ENCODE measurements around the gene SYNE2. TPM values are rescaled to one million over a fixed set of nuclear protein-coding genes. Genes with fewer than 3 reads are reported as not detected.

The SYNE2 gene
- total RNA-seq, 1 donor from 2014 or later, result 28.4 TPM

DNA sequence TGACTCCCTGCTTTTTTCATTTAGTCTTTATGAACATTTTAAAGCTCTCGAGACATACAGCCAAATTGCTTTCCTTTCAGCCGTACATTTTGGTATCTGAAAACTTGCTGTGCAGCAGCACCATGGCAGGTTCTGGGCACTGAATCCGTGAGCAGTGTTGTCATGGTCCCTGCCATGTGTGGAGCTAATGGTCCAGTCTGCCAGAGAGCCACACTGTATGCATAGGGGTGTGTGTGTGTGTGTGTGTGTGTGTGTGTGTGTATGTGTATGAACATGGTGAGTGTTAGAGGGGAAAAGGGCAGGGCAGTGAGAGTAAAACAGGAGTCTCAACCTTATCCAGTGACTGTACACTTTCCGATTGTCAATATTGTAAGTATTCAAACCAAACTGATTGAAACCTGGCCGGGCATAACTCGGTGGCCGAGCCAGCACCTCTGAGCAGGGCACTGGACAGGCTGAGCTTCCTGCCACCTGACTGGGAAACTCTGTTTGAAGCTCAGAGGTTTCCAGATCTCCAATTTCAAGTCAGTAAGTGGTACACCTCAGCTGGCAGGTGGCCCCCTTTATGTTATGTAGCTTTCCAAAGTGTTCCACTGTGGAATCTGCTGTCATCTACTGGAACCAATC lies 331.4 kb downstream of the SYNE2 start:
- TF ChIP-seq, protein P1, sequence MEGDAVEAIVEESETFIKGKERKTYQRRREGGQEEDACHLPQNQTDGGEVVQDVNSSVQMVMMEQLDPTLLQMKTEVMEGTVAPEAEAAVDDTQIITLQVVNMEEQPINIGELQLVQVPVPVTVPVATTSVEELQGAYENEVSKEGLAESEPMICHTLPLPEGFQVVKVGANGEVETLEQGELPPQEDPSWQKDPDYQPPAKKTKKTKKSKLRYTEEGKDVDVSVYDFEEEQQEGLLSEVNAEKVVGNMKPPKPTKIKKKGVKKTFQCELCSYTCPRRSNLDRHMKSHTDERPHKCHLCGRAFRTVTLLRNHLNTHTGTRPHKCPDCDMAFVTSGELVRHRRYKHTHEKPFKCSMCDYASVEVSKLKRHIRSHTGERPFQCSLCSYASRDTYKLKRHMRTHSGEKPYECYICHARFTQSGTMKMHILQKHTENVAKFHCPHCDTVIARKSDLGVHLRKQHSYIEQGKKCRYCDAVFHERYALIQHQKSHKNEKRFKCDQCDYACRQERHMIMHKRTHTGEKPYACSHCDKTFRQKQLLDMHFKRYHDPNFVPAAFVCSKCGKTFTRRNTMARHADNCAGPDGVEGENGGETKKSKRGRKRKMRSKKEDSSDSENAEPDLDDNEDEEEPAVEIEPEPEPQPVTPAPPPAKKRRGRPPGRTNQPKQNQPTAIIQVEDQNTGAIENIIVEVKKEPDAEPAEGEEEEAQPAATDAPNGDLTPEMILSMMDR (IDR thresholded peaks at IDR 0.05), result no peak

DNA sequence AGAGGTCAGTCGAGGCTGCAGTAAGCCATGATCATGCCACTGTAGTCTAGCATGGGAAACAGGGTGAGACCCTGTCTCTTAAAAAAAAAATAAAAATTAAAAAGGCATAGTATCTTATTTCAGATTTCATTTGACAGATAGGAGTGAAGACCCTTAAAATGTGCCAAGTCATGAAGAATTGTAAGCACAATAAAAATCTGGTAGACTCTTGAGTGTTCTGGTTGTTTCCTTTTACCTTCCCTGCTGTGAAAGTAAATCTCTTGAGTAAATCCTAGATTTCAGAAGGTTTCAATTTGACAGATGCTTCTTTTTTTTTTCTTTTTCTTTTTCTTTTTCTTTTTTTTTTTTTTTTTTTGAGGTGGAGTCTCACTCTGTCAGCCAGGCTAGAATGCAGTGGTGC lies 332.4 kb downstream of the SYNE2 start:
- Mint-ChIP-seq H3K4me3 (ENCODE audit: unreplicated experiment) (no peak overlapping the region), H3K27ac (ENCODE audit: unreplicated experiment) (no peak overlapping the region), H3K36me3 (ENCODE audit: unreplicated experiment) (peaks cover 2% of the 10 kb centered on the region), H3K27me3 (ENCODE audit: unreplicated experiment) (no peaks in the 10 kb centered on the region), H3K4me1 (ENCODE audit: unreplicated experiment) (peaks cover 21% of the 10 kb centered on the region), H3K9me3 (ENCODE audit: unreplicated experiment) (no peaks in the 10 kb centered on the region)
- TF ChIP-seq, protein P1 (IDR thresholded peaks at IDR 0.05), result no peak
- DNase-seq (ENCODE audit: extremely low spot score, unreplicated experiment), result no peak

More for the DNA sequence above, 331.4 kb downstream of the SYNE2 start:
- no peak overlapping the region for H3K27ac Mint-ChIP-seq (ENCODE audit: unreplicated experiment)
- H3K36me3 Mint-ChIP-seq (ENCODE audit: unreplicated experiment), result peaks cover 2% of the 10 kb centered on the region
- peaks cover 21% of the 10 kb centered on the region for H3K4me1 Mint-ChIP-seq (ENCODE audit: unreplicated experiment)
- no peak overlapping the region for H3K4me3 Mint-ChIP-seq (ENCODE audit: unreplicated experiment)
- H3K9me3 Mint-ChIP-seq (ENCODE audit: unreplicated experiment), result no peaks in the 10 kb centered on the region
- DNase-seq (ENCODE audit: extremely low spot score, unreplicated experiment), result no peak
- H3K27me3 Mint-ChIP-seq (ENCODE audit: unreplicated experiment), result no peaks in the 10 kb centered on the region

DNA sequence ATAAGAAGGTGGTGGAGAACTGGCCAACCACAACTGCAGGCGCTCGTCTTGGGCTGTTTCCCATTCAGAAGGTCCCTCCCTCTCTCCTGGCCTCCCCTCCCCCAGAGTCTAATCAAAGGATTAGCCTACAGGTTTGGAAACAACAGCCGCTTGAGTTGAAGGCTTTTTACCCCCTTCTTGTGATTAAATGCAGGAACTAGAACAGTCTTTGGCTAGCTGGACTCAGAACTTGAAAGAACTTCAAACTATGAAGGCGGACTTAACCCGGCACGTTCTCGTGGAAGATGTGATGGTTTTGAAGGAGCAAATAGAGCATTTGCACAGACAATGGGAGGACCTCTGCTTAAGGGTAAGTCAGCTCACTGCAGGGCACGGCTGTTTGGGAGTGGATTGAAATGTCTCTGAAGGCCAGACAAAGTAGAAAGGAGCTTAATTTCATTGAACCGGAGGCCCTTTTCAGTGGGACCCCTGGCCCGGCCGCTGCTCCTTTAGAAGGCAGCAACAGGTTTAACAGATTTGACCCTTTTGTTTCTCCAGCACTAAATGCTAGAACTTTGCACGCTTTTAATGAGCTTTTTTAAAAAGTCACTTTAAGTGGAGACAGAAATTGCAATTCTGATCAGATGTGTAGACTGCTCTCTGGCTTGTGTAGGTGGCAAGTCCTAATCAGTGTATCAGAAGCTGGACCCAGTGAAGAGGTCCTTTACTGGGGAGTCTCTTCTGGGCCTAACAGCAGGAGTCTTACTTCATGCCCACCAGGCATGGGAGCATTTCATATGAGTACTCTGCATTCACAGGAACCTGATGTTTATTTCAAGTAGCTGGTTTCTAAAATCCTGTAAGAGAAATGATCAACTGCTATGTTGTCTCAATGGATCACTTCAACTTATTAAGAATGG lies 333.7 kb downstream of the SYNE2 start:
- Mint-ChIP-seq H3K4me3 (ENCODE audit: unreplicated experiment) (no peak overlapping the region), H3K27me3 (ENCODE audit: unreplicated experiment) (no peaks in the 10 kb centered on the region), H3K4me1 (ENCODE audit: unreplicated experiment) (peaks cover 23% of the 10 kb centered on the region), H3K9me3 (ENCODE audit: unreplicated experiment) (peaks cover 3% of the 10 kb centered on the region), H3K36me3 (ENCODE audit: unreplicated experiment) (peaks cover 6% of the 10 kb centered on the region), H3K27ac (ENCODE audit: unreplicated experiment) (no peak overlapping the region)
- TF ChIP-seq, protein P1 (IDR thresholded peaks at IDR 0.05), result no peak
- no peak for DNase-seq (ENCODE audit: extremely low spot score, unreplicated experiment)

DNA sequence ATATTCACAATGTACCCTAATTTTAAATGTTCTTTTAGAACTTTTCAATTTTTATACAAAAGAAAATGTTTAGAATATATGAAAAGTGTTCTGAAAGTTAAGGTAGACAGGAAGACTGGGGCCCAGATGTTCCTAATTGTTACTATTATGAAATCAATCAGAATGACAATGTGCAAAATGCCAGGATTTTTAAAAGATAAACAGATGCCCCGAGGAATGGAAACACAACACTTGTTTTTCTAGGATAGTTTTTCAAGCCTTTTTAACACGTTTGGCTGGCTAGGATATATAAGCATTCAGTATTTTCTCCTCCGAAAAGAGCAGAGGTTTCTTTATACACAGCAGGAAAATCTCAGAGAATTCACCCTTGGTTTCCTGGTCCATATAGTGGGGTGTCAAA lies 334.5 kb downstream of the SYNE2 start:
- peaks cover 28% of the 10 kb centered on the region for H3K4me1 Mint-ChIP-seq (ENCODE audit: unreplicated experiment)
- H3K36me3 Mint-ChIP-seq (ENCODE audit: unreplicated experiment), result peaks cover 6% of the 10 kb centered on the region
- peaks cover 3% of the 10 kb centered on the region for H3K9me3 Mint-ChIP-seq (ENCODE audit: unreplicated experiment)
- DNase-seq (ENCODE audit: extremely low spot score, unreplicated experiment), result no peak
- no peak overlapping the region for H3K4me3 Mint-ChIP-seq (ENCODE audit: unreplicated experiment)
- H3K27me3 Mint-ChIP-seq (ENCODE audit: unreplicated experiment), result no peaks in the 10 kb centered on the region
- H3K27ac Mint-ChIP-seq (ENCODE audit: unreplicated experiment), result no peak overlapping the region
- TF ChIP-seq, protein P1 (IDR thresholded peaks at IDR 0.05), result no peak

DNA sequence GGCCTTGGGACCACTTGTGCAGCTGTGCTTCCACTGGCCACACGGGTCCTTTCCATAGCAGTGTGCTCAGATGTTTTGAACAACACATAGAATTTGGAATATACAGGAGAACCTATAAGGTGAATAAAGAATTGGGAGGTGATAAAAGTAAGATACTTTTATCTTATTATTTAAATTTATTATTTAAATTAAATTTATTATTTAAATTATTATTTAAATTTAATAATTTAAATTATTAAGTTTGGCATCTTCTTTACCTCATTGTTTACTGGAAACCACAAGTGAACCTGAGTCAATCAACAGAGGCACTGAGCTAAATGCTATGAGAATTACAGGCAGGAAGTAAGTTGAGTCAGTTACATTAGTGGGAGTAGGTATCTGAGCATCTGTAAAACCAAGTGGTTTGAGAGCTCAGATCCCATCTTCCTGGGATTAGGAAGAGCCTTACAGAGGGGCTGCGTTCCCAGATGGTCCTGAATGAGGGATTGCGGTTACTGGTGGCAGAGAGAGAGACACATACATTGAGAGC lies 338.2 kb downstream of the SYNE2 start:
- Mint-ChIP-seq H3K27me3 (ENCODE audit: unreplicated experiment) (no peaks in the 10 kb centered on the region), H3K9me3 (ENCODE audit: unreplicated experiment) (peaks cover 3% of the 10 kb centered on the region), H3K4me3 (ENCODE audit: unreplicated experiment) (no peak overlapping the region), H3K36me3 (ENCODE audit: unreplicated experiment) (peaks cover 6% of the 10 kb centered on the region), H3K27ac (ENCODE audit: unreplicated experiment) (no peak overlapping the region), H3K4me1 (ENCODE audit: unreplicated experiment) (peaks cover 28% of the 10 kb centered on the region)
- DNase-seq (ENCODE audit: extremely low spot score, unreplicated experiment), result no peak
- TF ChIP-seq, protein P1 (IDR thresholded peaks at IDR 0.05), result no peak

Data from osteocyte (in vitro differentiated cells).